Endothelial cell of umbilical vein (primary cell): Measurements from ENCODE around the gene NOX5. TPM values are rescaled to one million over a fixed set of nuclear protein-coding genes. Genes with fewer than 3 reads are reported as not detected.

Experiments used
- BruUV-seq: library from RNA; stranded (reverse); fragments of 400-500 nt; replicated peaks from 2 replicates; lab custom pipeline; 2021; lab: Mats Ljungman, UMichigan
- CTCF ChIA-PET: fragments of 300-600, 350-600 bp; sonication (Branson Sonifier 250); formaldehyde crosslinking; loops from one replicate; lab custom pipeline; 2021; ENCODE audit warnings: antibody characterized with exemption, inconsistent platforms; lab: Charles Lee
- POLR2A ChIA-PET: fragments of 300-600, 350-600 bp; sonication (Branson Sonifier 250); formaldehyde crosslinking; loops from one replicate; lab custom pipeline; 2021; ENCODE audit warnings: antibody characterized with exemption, inconsistent platforms; lab: Charles Lee
- DNase-seq: peaks from one replicate; pipeline ENCODE4 v3.0.0-alpha.2; 2011; ENCODE audit warnings: low read depth, low spot score
- FAIRE-seq: peaks from 2 replicates; lab custom pipeline; 2011; peaks lifted over from hg19 to GRCh38; lab: Jason Lieb, UNC
- H2AFZ ChIP-seq: 2 replicates; pipeline ENCODE4 v1.6.0; 2012; ENCODE audit warnings: low read depth, low read length, control low read depth, inconsistent platforms
- H3K27ac ChIP-seq: 2 replicates; pipeline ENCODE4 v1.5.1; 2011; ENCODE audit warnings: low read depth, mild to moderate bottlenecking, control low read depth, low read length, moderate library complexity; ENCODE audit not compliant: insufficient read depth
- H3K27me3 ChIP-seq, 2 experiments: 2 replicates each; pipeline versions ENCODE4 v1.6.0 to v1.6.1; 2011; ENCODE audit warnings: low read length in 2 of 2, mixed read lengths in 1 of 2; ENCODE audit not compliant: control insufficient read depth in 2 of 2, insufficient read depth in 2 of 2
- H3K36me3 ChIP-seq, 2 experiments: 2 replicates in 1 of 2; 3 replicates in 1 of 2; pipeline ENCODE4 v1.5.1; 2011; ENCODE audit warnings: low read length in 2 of 2, mild to moderate bottlenecking in 1 of 2, moderate library complexity in 1 of 2; ENCODE audit not compliant: control insufficient read depth in 2 of 2, insufficient read depth in 2 of 2; ENCODE audit errors: extremely low read depth in 1 of 2
- H3K4me1 ChIP-seq: 3 replicates; pipeline ENCODE4 v1.5.1; 2011; ENCODE audit warnings: mild to moderate bottlenecking, low read length; ENCODE audit not compliant: control insufficient read depth, insufficient read depth; ENCODE audit errors: extremely low read depth
- H3K4me2 ChIP-seq: 2 replicates; pipeline ENCODE4 v1.6.1; 2011; ENCODE audit warnings: low read length, control low read depth, mixed read lengths; ENCODE audit not compliant: insufficient read depth
- H3K4me3 ChIP-seq, 3 experiments: fragments of 200-600 bp in 1 of 3; sonication (generic), shearing (Covaris generic) in 1 of 3; replicated peaks in 1 of 3; 2 replicates each; pipeline ENCODE4 v1.5.1; 2011 to 2016; ENCODE audit warnings: control low read depth in 3 of 3, low read length in 3 of 3, mild to moderate bottlenecking in 2 of 3, inconsistent platforms in 1 of 3, low read depth in 1 of 3, moderate library complexity in 1 of 3; ENCODE audit not compliant: insufficient read depth in 1 of 3
- H3K79me2 ChIP-seq: 2 replicates; pipeline ENCODE4 v1.6.0; 2012; ENCODE audit warnings: low read length, inconsistent platforms; ENCODE audit not compliant: control insufficient read depth, insufficient read depth
- H3K9ac ChIP-seq: replicated peaks from 2 replicates; pipeline ENCODE3; 2011; ENCODE audit warnings: low read length, control low read depth; ENCODE audit not compliant: insufficient read depth; ENCODE audit errors: extremely low read depth
- H3K9me1 ChIP-seq: replicated peaks from 3 replicates; pipeline ENCODE4 v1.6.0; 2011; ENCODE audit warnings: mild to moderate bottlenecking, low read length; ENCODE audit not compliant: control insufficient read depth, insufficient read depth; ENCODE audit errors: extremely low read depth
- H3K9me3 ChIP-seq: replicated peaks from 2 replicates; pipeline ENCODE4 v1.5.1; 2012; ENCODE audit warnings: low read length, inconsistent platforms; ENCODE audit not compliant: control insufficient read depth, insufficient read depth
- H4K20me1 ChIP-seq: replicated peaks from 2 replicates; pipeline ENCODE3; 2011; ENCODE audit warnings: mild to moderate bottlenecking, low read length; ENCODE audit not compliant: control insufficient read depth, insufficient read depth; ENCODE audit errors: extremely low read depth
- CTCF ChIP-seq, 2 donors: IDR thresholded peaks; 1 replicate in 1 of 2; 2 replicates in 1 of 2; pipeline ENCODE4 v1.5.1; 2011; ENCODE audit warnings: low read length in 2 of 2, mild to moderate bottlenecking in 2 of 2, moderate library complexity in 2 of 2, control low read depth in 1 of 2, inconsistent platforms in 1 of 2, low read depth in 1 of 2; ENCODE audit not compliant: insufficient read depth in 1 of 2; ENCODE audit errors: extremely low read depth in 1 of 2
- EZH2 ChIP-seq: IDR thresholded peaks from 2 replicates; pipeline ENCODE4 v1.6.1; 2012; ENCODE audit warnings: borderline replicate concordance, low read depth, mild to moderate bottlenecking, moderate library complexity, low read length, inconsistent platforms; ENCODE audit not compliant: severe bottlenecking
- FOS ChIP-seq: IDR thresholded peaks from 2 replicates; pipeline ENCODE4 v1.6.1; 2011; ENCODE audit warnings: mild to moderate bottlenecking, low read length, moderate library complexity, borderline replicate concordance; ENCODE audit not compliant: insufficient read depth
- GATA2 ChIP-seq: IDR thresholded peaks from 2 replicates; pipeline ENCODE4 v1.7.0; 2011; ENCODE audit warnings: low read depth, mild to moderate bottlenecking, moderate library complexity, mixed read lengths, low read length; ENCODE audit not compliant: insufficient read length, insufficient read depth
- JUN ChIP-seq: IDR thresholded peaks from 2 replicates; pipeline ENCODE4 v1.6.1; 2011; ENCODE audit warnings: borderline replicate concordance, low read depth; ENCODE audit not compliant: insufficient read length, insufficient read depth
- MAX ChIP-seq: IDR thresholded peaks from 2 replicates; pipeline ENCODE4 v1.6.1; 2011; ENCODE audit not compliant: insufficient read depth, insufficient read length
- MYC ChIP-seq: IDR thresholded peaks from one replicate; pipeline ENCODE4 v1.6.1; 2011; ENCODE audit warnings: mild to moderate bottlenecking, low read depth, low read length
- POLR2A ChIP-seq: IDR thresholded peaks from 2 replicates; pipeline ENCODE4 v1.6.1; 2012; ENCODE audit warnings: low read depth, mild to moderate bottlenecking, control low read depth, low read length
- POLR2AphosphoS5 ChIP-seq: IDR thresholded peaks from 2 replicates; pipeline ENCODE4 v1.6.1; 2012; ENCODE audit warnings: low read depth, mild to moderate bottlenecking, control low read depth, low read length, moderate library complexity; ENCODE audit not compliant: insufficient read depth
- dilution Hi-C: fragments of 300-500 bp; cut with MboI; formaldehyde crosslinking; loops from one replicate; pipeline ENCODE4 v1.15.0; 2019; ENCODE audit warnings: low sequenced_read_pairs; ENCODE audit not compliant: extremely low pct_ligation_motif_present
- intact Hi-C: fragments of 100-400 bp; cut with micrococcal nuclease; formaldehyde crosslinking; loops from one replicate; pipeline ENCODE4 v1.10.0; 2022
- polyA plus RNA-seq, 4 experiments: library from polyadenylated mRNA; depleted of rRNA in 3 of 4; stranded (reverse) in 3 of 4; unstranded in 1 of 4; fragments of >200 nt; gene quantifications; 2 replicates each; pipeline versions ENCODE4 v1.2.1 to v1.2.3, GENCODE V29; 2011 to 2012; ENCODE audit warnings: missing spikeins in 1 of 4
- total RNA-seq: library from RNA; stranded (reverse); gene quantifications from 2 replicates; pipeline ENCODE4 v1.2.3, GENCODE V29; 2021

NOX5 gene
- total and polyA plus RNA-seq, 2 donors (not counting 3 experiments of a cell fraction or from before 2014, with no cell fraction given) = 0.08 TPM; not detected in 1

- FAIRE-seq (peak; percentile 95), DNase-seq (peak; percentile 77)
- ChIA-PET CTCF (interaction anchor here (1.0 to 2.6 kb wide), 4 partner anchors 11 to 173 kb away, joined by 3 to 18 read pairs (median 4); no protein-coding TSS in a partner anchor), POLR2A (interaction anchor here (0.9 kb wide), 1 partner anchor 63 kb away, joined by 3 read pairs; no protein-coding TSS in a partner anchor)
- dilution Hi-C loops (no loop called here), intact Hi-C loops (loop anchor here (1.0 kb wide), 2 partner anchors 11 to 62 kb away; no protein-coding TSS in a partner anchor)
- Histone ChIP-seq H3K79me2 (no peaks in the 10 kb centered on the region), H3K9me3 (no peaks in the 10 kb centered on the region), H3K36me3 (no peaks in the 10 kb centered on the region), H3K27me3 (no peaks in the 10 kb centered on the region), H2AFZ (no peak overlapping the region), H3K9ac (peak overlapping the region; percentile 6), H4K20me1 (no peaks in the 10 kb centered on the region), H3K27ac (peak overlapping the region; percentile 47), H3K4me3 (no peak overlapping the region), H3K9me1 (no peaks in the 10 kb centered on the region), H3K4me2 (peak overlapping the region; percentile 32), H3K4me1 (peaks cover 29% of the 10 kb centered on the region)
- no TSS peak for BruUV-seq
- peak; percentile 71 for TF ChIP-seq JUN
- TF ChIP-seq EZH2 = no peak
- TF ChIP-seq FOS = peak; percentile 76
- no peak for TF ChIP-seq POLR2A
- no peak for TF ChIP-seq MYC
- TF ChIP-seq MAX = no peak
- peak; percentile 39 for TF ChIP-seq GATA2
- peak; percentile 34 for TF ChIP-seq POLR2AphosphoS5
- no peak for TF ChIP-seq CTCF (IDR thresholded peaks at IDR 0.05; ENCODE audit: extremely low read depth in 1 of 2, insufficient read depth in 1 of 2, low read depth in 1 of 2, low read length in 2 of 2)
Observed at GRCh38 chr15:69092159-69092558, 77.7 kb downstream of the NOX5 start.
